NOMO-1 (cell line): Measurements from ENCODE around the gene LPGAT1.

Source experiments
- DNase-seq, 2 experiments: peaks; one replicate each; lab custom pipeline; 2025; ENCODE audit not compliant: unreplicated experiment in 2 of 2; lab: John Stamatoyannopoulos, UW

The LPGAT1 gene

GRCh38 chr1:211828584-211829342 is 1.8 kb downstream of the LPGAT1 start:
- DNase-seq, result no peak

GRCh38 chr1:211827051-211827450 is 3.5 kb downstream of the LPGAT1 start:
- no peak for DNase-seq

- DNase-seq, result no peak
Measured at GRCh38 chr1:211825980-211826379, 4.6 kb downstream of the LPGAT1 start.

- peak; percentile 32 to 88 for DNase-seq
Measured at GRCh38 chr1:211822677-211823407, 7.7 kb downstream of the LPGAT1 start.

GRCh38 chr1:211816586-211816985 is 14.0 kb downstream of the LPGAT1 start:
- peak in 1 of 2 experiments; percentile 12 for DNase-seq

GRCh38 chr1:211814313-211814712 is 16.2 kb downstream of the LPGAT1 start:
- DNase-seq, result no peak

- DNase-seq, result no peak
Measured at GRCh38 chr1:211813590-211813989, 17.0 kb downstream of the LPGAT1 start.

GRCh38 chr1:211812584-211812983 is 18.0 kb downstream of the LPGAT1 start:
- no peak for DNase-seq

- no peak for DNase-seq
Measured at GRCh38 chr1:211811848-211812247, 18.7 kb downstream of the LPGAT1 start.

- DNase-seq, result no peak
Measured at GRCh38 chr1:211811126-211811525, 19.4 kb downstream of the LPGAT1 start.

- DNase-seq, result no peak
Measured at GRCh38 chr1:211808475-211808874, 22.1 kb downstream of the LPGAT1 start.

GRCh38 chr1:211804915-211805314 is 25.6 kb downstream of the LPGAT1 start:
- DNase-seq, result no peak

- DNase-seq, result no peak
Measured at GRCh38 chr1:211800925-211801607, 29.5 kb downstream of the LPGAT1 start.

GRCh38 chr1:211797994-211798393 is 32.6 kb downstream of the LPGAT1 start:
- DNase-seq, result no peak

GRCh38 chr1:211791979-211792378 is 38.6 kb downstream of the LPGAT1 start:
- DNase-seq, result no peak

GRCh38 chr1:211789641-211790464 is 40.7 kb downstream of the LPGAT1 start:
- no peak for DNase-seq

GRCh38 chr1:211788626-211789025 is 41.9 kb downstream of the LPGAT1 start:
- DNase-seq, result no peak

GRCh38 chr1:211783897-211784296 is 46.7 kb downstream of the LPGAT1 start:
- DNase-seq, result no peak

GRCh38 chr1:211783266-211783665 is 47.3 kb downstream of the LPGAT1 start:
- DNase-seq, result no peak

GRCh38 chr1:211781260-211781659 is 49.3 kb downstream of the LPGAT1 start:
- no peak for DNase-seq

GRCh38 chr1:211775170-211775569 is 55.4 kb downstream of the LPGAT1 start:
- no peak for DNase-seq
